BJ (cell line): ENCODE data around the gene RBBP4. TPM values are rescaled to one million over a fixed set of nuclear protein-coding genes. Genes with fewer than 3 reads are reported as not detected.
A peak's percentile ranks its signal among the peaks of the same experiment; 100 is the strongest.

ENCODE experiments used
- CTCF ChIA-PET: fragments of 350-600 bp; formaldehyde crosslinking; extraction: SDS; loops from one replicate; lab custom pipeline; 2021; ENCODE audit warnings: antibody characterized with exemption, inconsistent platforms; lab: Yijun Ruan, JAX
- POLR2A ChIA-PET: fragments of 300-600 bp; sonication (Branson Sonifier 250); formaldehyde crosslinking; extraction: SDS; loops from one replicate; lab custom pipeline; 2021; ENCODE audit warnings: antibody characterized with exemption; lab: Charles Lee
- DNase-seq: peaks from one replicate; pipeline ENCODE4 v3.0.0-alpha.2; 2011; ENCODE audit warnings: low read depth
- H3K27me3 ChIP-seq: 2 replicates; pipeline ENCODE4 v1.6.0; 2011; ENCODE audit warnings: low read length; ENCODE audit not compliant: control insufficient read depth, insufficient read depth
- H3K36me3 ChIP-seq: 2 replicates; pipeline ENCODE4 v1.5.1; 2011; ENCODE audit warnings: low read length; ENCODE audit not compliant: control insufficient read depth, insufficient read depth
- H3K4me3 ChIP-seq: 2 replicates; pipeline ENCODE4 v1.5.1; 2011; ENCODE audit warnings: low read depth, mild to moderate bottlenecking, control low read depth, low read length
- CTCF ChIP-seq: IDR thresholded peaks from 2 replicates; pipeline ENCODE4 v1.5.1; 2011; ENCODE audit warnings: low read depth, mild to moderate bottlenecking, control low read depth, inconsistent platforms, low read length, moderate library complexity; ENCODE audit not compliant: insufficient read depth
- polyA plus RNA-seq: library from polyadenylated mRNA; depleted of rRNA; stranded (reverse); fragments of >200 nt; gene quantifications from 2 replicates; pipeline ENCODE4 v1.2.3, GENCODE V29; 2011

Gene RBBP4
- polyA plus RNA-seq, 1 experiment = 67.0 TPM

DNA sequence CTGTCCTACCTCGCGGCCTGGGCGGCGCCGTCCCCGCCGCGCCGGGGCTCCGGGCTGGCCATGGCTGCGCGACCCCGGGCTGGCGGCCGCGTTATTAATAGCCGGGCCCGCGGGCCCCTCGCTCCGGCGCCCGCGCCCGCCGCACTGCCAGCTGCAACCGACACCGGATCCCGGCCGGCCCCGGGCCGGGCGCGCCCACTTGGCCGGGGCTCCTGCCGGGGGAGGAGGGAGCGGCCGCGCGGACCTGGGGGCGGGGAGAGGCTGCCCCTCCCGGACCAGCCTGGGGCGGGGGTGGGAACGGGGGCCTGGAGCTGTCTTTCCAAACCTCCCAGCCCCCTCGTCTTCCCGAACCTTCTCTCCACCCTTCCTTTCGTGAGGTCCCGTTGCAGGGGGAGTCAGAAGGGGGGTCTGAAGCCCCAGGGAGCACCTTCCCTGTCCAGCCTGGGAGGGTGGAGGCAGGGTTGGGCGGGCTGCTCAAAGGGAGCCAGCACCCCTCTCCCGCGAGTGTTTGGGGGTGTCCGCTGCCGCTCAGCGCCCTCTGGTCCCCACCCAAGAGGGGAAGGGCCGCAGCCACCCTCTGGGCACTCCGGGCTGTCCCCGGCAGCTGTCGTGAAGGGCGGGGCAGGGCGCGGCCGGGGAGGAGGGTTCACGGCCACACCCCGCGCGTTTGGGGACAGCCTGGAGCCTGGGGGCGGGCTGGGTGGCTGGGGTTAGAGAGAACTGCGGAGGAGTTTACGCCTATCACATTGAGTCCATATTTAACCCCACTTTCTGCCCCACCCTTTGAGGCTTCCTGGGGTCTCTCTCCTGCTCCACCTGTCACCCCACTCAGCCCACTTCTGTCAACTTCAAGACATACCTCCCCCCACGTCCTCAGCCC lies 51.8 kb downstream of the RBBP4 start, which contains the start of gene SYNC:
TSS of gene SYNC (minus strand) at position 172 of the 880 bp plus-strand sequence. CDS start at position 62, 110 bp downstream.
- H3K4me3 ChIP-seq = peak within 1 kb of the TSS; percentile 76
- CTCF ChIA-PET = interaction anchor here (0.9 to 6.6 kb wide), 7 partner anchors 10 to 174 kb away, joined by 3 to 44 read pairs (median 4); no protein-coding TSS in a partner anchor
- TF ChIP-seq CTCF = no peak

DNA sequence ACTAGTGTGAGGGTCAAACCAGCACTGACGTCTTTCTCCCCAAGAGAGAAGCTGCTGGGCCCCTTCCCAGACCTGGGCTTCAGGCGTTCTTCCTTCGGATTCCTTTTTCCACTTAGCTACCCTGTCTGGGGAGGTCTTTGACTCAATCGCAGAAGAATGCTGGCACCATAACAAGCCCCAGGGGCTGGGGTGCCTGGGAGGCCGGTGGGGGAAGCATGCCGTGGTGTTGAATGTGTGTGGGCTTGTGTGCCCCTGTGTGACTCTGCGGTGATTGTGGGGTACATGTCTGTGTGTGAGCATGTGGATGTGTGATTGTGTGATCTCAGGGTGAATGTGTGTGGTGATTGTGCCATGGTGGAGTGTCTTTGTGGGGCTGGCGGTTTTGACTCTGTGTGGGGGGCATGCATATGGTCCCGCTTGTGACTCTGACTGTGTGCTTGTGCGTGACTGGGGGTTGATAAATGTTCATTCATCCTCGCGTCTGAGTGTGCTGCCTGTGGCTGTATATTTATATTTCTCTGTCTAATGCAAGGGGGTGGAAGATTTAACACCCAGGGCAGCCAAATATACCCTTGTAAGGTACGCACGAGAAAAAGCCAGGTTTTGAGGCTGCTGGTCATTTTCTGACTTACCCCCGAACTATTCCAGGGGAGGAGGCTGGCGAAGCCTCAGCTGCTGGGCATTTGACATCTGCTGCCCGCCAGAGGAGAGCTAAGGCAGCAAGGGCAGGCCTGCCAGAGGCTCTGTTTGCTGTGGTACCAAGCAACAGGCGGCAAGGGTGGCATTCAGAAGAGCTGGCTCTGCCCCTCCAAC lies 52.7 kb downstream of the RBBP4 start:
- no peaks in the 10 kb centered on the region for H3K36me3 ChIP-seq
- peak; percentile 93 for DNase-seq
- POLR2A ChIA-PET = interaction anchor here (0.7 to 1.9 kb wide), 4 partner anchors 16 to 53 kb away, joined by 3 to 14 read pairs (median 4); partner anchors contain the start of gene RBBP4
- CTCF ChIA-PET = interaction anchor here (0.9 to 6.6 kb wide), 7 partner anchors 9 to 174 kb away, joined by 3 to 44 read pairs (median 4); no protein-coding TSS in a partner anchor
- peak overlapping the region; percentile 76 for H3K4me3 ChIP-seq
- no peak for TF ChIP-seq CTCF
- no peaks in the 10 kb centered on the region for H3K27me3 ChIP-seq

More for the DNA sequence above, 51.8 kb downstream of the RBBP4 start, which contains the start of gene SYNC:
- peak; percentile 31 for DNase-seq
- no peaks in the 10 kb centered on the region for H3K36me3 ChIP-seq
- POLR2A ChIA-PET = interaction anchor here (0.6 to 1.9 kb wide), 7 partner anchors 15 to 163 kb away, joined by 3 to 14 read pairs (median 4); partner anchors contain the start of gene RBBP4
- H3K27me3 ChIP-seq = no peaks in the 10 kb centered on the region

- TF ChIP-seq CTCF = no peak
- DNase-seq = no peak
- Histone ChIP-seq H3K27me3 (no peaks in the 10 kb centered on the region), H3K36me3 (no peaks in the 10 kb centered on the region), H3K4me3 (no peak overlapping the region)
- CTCF ChIA-PET = interaction anchor here (0.6 to 6.6 kb wide), 8 partner anchors 10 to 464 kb away, joined by 3 to 44 read pairs (median 6); no protein-coding TSS in a partner anchor
- POLR2A ChIA-PET = interaction anchor here (0.6 kb wide), 1 partner anchor 110 kb away, joined by 11 read pairs; no protein-coding TSS in a partner anchor
Observed at GRCh38 chr1:32705516-32705915, 54.5 kb downstream of the RBBP4 start.

DNA sequence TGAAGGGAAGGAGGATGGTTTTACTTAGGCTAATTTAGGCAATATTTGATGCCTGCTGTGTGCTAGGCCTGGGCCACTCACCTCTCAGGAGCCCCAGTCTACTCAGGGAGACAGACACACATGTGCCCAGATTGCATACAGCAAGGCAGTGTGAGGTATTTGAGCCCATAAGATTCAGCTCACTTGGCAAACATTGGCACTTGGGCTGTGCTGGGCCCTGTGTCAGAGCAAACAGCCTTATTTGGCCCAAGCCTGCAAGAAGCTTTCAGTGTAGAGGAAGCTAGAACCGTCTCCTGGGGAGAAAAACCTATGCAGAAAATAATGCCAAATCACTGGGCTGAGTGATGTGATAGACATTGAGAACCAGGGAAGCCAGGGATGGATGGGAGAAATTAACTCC lies 55.5 kb downstream of the RBBP4 start:
- ChIA-PET POLR2A (no interaction called here), CTCF (interaction anchor here (0.9 to 6.6 kb wide), 7 partner anchors 11 to 166 kb away, joined by 3 to 44 read pairs (median 6); no protein-coding TSS in a partner anchor)
- Histone ChIP-seq H3K36me3 (no peaks in the 10 kb centered on the region), H3K27me3 (no peaks in the 10 kb centered on the region), H3K4me3 (no peak overlapping the region)
- DNase-seq = no peak
- no peak for TF ChIP-seq CTCF
